ENCODE data around the gene CTBP1.

DNA sequence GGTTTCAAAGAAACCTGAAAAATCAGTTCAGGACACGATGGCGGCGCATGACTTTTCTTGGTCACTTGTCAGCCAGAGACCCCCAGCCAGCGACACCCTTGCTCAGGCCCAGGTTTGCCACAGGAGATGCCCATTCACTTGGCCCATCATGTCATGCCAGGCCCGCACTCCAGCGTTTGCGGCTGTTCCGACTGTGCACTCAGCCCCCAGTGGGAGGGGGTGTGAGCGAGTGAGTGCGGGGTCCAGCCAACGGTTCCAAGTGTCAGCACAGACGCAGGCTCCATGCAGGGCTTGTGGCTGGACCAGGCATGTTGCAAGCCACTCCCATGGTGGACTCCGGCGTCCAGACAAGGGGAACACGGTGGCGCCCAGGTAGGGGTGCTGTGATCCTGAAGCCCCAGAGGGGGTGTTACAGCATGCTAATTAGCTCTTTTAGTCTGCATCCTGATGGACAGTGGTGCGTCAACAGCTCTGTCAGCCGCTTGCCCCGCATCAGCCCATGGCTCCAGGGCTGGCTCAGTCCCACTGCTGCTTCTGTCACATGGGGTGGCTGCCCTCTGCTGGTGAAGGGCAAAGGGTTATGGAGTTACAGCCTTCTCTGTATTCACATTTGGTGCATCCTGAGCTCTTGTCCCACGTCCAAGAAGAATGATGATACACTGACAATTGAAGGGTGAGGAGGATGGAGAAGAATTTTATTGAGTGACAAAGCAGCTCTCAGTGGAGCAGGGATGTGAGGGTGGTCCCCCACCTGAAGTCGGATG lies 37.0 kb upstream of the CTBP1 start:
- TF ChIP-seq, protein P1, sequence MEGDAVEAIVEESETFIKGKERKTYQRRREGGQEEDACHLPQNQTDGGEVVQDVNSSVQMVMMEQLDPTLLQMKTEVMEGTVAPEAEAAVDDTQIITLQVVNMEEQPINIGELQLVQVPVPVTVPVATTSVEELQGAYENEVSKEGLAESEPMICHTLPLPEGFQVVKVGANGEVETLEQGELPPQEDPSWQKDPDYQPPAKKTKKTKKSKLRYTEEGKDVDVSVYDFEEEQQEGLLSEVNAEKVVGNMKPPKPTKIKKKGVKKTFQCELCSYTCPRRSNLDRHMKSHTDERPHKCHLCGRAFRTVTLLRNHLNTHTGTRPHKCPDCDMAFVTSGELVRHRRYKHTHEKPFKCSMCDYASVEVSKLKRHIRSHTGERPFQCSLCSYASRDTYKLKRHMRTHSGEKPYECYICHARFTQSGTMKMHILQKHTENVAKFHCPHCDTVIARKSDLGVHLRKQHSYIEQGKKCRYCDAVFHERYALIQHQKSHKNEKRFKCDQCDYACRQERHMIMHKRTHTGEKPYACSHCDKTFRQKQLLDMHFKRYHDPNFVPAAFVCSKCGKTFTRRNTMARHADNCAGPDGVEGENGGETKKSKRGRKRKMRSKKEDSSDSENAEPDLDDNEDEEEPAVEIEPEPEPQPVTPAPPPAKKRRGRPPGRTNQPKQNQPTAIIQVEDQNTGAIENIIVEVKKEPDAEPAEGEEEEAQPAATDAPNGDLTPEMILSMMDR (IDR thresholded peaks at IDR 0.05), result no peak
- no peak for TF ChIP-seq EZH2 (IDR thresholded peaks at IDR 0.05; ENCODE audit: borderline replicate concordance, insufficient read depth, low read depth, low read length, poor library complexity, severe bottlenecking)
